ENCODE measurements around the gene CAMK2D. TPM values are rescaled to one million over a fixed set of nuclear protein-coding genes. Genes with fewer than 3 reads are reported as not detected.

The CAMK2D gene
- total and polyA plus RNA-seq, 2 experiments from 2014 or later: 36.8 to 99.1 TPM

GRCh38 chr4:113732967-113733527 lies 28.5 kb downstream of the CAMK2D start:
- TF ChIP-seq EZH2phosphoT487 (IDR thresholded peaks at IDR 0.05; ENCODE audit: low read depth, severe bottlenecking, unreplicated experiment) (no peak), CTCF (IDR thresholded peaks at IDR 0.05; ENCODE audit: poor library complexity) (no peak), EZH2 (IDR thresholded peaks at IDR 0.05; ENCODE audit: borderline replicate concordance) (no peak)

GRCh38 chr4:113730467-113731216 lies 30.9 kb downstream of the CAMK2D start:
- H3K4me2 ChIP-seq: no peak overlapping the region
- H3K79me2 ChIP-seq: peaks cover 97% of the 10 kb centered on the region
- WGBS (ENCODE audit: low lambda C conversion rate, missing lambda C conversion rate): 98% methylated on average over 2 of the region's 2 CpGs

More at GRCh38 chr4:113732967-113733527, 28.5 kb downstream of the CAMK2D start:
- Histone ChIP-seq H3K9me3 (ENCODE audit: low read depth) (no peaks in the 10 kb centered on the region), H3K4me1 (ENCODE audit: insufficient read depth) (no peaks in the 10 kb centered on the region), H3K9me2 (replicated peaks; ENCODE audit: insufficient read depth) (no peaks in the 10 kb centered on the region), H2AFZ (no peak overlapping the region), H3K36me3 (replicated peaks; ENCODE audit: insufficient read depth, low read depth) (no peaks in the 10 kb centered on the region), H4K20me1 (ENCODE audit: insufficient read depth, poor library complexity, severe bottlenecking) (peaks cover 5% of the 10 kb centered on the region), H3K4me2 (no peak overlapping the region), H3K27ac (no peak overlapping the region), H3K27me3 (no peaks in the 10 kb centered on the region), H3K79me2 (peaks cover 97% of the 10 kb centered on the region), H3K4me3 (no peak overlapping the region)
- DNase-seq (ENCODE audit: low spot score): no peak
- 88% methylated on average over 1 of the region's 1 CpG for WGBS (ENCODE audit: low lambda C conversion rate, missing lambda C conversion rate)

GRCh38 chr4:113727802-113728201 lies 33.7 kb downstream of the CAMK2D start:
- Histone ChIP-seq H3K9me2 (replicated peaks; ENCODE audit: insufficient read depth) (no peaks in the 10 kb centered on the region), H2AFZ (no peak overlapping the region), H4K20me1 (ENCODE audit: insufficient read depth, poor library complexity, severe bottlenecking) (peaks cover 20% of the 10 kb centered on the region), H3K4me2 (no peak overlapping the region), H3K4me1 (ENCODE audit: insufficient read depth) (no peaks in the 10 kb centered on the region), H3K27me3 (no peaks in the 10 kb centered on the region), H3K36me3 (replicated peaks; ENCODE audit: insufficient read depth, low read depth) (no peaks in the 10 kb centered on the region), H3K27ac (no peak overlapping the region), H3K9me3 (ENCODE audit: low read depth) (no peaks in the 10 kb centered on the region), H3K4me3 (no peak overlapping the region), H3K79me2 (peaks cover 98% of the 10 kb centered on the region)
- TF ChIP-seq CTCF (IDR thresholded peaks at IDR 0.05; ENCODE audit: poor library complexity) (no peak), EZH2phosphoT487 (IDR thresholded peaks at IDR 0.05; ENCODE audit: low read depth, severe bottlenecking, unreplicated experiment) (no peak), EZH2 (IDR thresholded peaks at IDR 0.05; ENCODE audit: borderline replicate concordance) (no peak)
- no peak for DNase-seq (ENCODE audit: low spot score)
- 74% methylated on average over 1 of the region's 1 CpG for WGBS (ENCODE audit: low lambda C conversion rate, missing lambda C conversion rate)

More at GRCh38 chr4:113730467-113731216, 30.9 kb downstream of the CAMK2D start:
- no peak for DNase-seq (ENCODE audit: low spot score)
- Histone ChIP-seq H3K36me3 (replicated peaks; ENCODE audit: insufficient read depth, low read depth) (no peaks in the 10 kb centered on the region), H3K9me2 (replicated peaks; ENCODE audit: insufficient read depth) (no peaks in the 10 kb centered on the region), H3K4me1 (ENCODE audit: insufficient read depth) (no peaks in the 10 kb centered on the region), H2AFZ (no peak overlapping the region), H3K27ac (no peak overlapping the region), H3K9me3 (ENCODE audit: low read depth) (no peaks in the 10 kb centered on the region), H4K20me1 (ENCODE audit: insufficient read depth, poor library complexity, severe bottlenecking) (peaks cover 12% of the 10 kb centered on the region), H3K4me3 (no peak overlapping the region), H3K27me3 (no peaks in the 10 kb centered on the region)
- TF ChIP-seq EZH2phosphoT487 (IDR thresholded peaks at IDR 0.05; ENCODE audit: low read depth, severe bottlenecking, unreplicated experiment) (no peak), CTCF (IDR thresholded peaks at IDR 0.05; ENCODE audit: poor library complexity) (no peak), EZH2 (IDR thresholded peaks at IDR 0.05; ENCODE audit: borderline replicate concordance) (no peak)

Data from hepatocyte (in vitro differentiated cells).